Stimulated activated CD8-positive, alpha-beta memory T cell treated with anti-CD3 and anti-CD28 coated beads, Interleukin-2, amount 100 ng/mL, for 48 hours (primary cell): Measurements from ENCODE around the gene TCTN3.
"Not testable (repeated sequence)": the region's sequence is repeated elsewhere in the genome, so short reads cannot be mapped to it uniquely, and the experiment has no call there.

Experiments
- DNase-seq, 2 donors: peaks; one replicate each; pipeline ENCODE4 v3.0.0-alpha.2; 2020; ENCODE audit warnings: low read depth in 2 of 2

Gene TCTN3

DNA sequence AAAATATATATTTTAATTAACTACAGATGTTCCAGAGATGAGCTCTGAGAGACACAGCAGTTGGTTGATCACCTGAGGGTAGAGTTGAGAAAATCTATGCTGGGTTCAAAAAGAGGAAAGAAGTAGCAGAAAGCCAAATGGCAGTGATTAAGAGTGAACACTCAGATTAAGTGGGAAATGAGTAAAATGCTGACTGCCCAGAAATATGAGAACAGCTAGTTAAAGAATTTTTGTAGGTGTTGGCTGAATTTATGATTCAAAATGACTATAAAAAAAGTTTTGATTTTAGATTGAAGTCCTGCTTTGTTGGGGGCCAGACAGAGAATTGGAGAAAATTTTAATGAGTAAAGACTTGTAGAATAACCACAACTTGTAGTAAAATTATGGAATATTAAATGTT, 9.8 kb downstream of the TCTN3 start:
- no peak for DNase-seq

DNA sequence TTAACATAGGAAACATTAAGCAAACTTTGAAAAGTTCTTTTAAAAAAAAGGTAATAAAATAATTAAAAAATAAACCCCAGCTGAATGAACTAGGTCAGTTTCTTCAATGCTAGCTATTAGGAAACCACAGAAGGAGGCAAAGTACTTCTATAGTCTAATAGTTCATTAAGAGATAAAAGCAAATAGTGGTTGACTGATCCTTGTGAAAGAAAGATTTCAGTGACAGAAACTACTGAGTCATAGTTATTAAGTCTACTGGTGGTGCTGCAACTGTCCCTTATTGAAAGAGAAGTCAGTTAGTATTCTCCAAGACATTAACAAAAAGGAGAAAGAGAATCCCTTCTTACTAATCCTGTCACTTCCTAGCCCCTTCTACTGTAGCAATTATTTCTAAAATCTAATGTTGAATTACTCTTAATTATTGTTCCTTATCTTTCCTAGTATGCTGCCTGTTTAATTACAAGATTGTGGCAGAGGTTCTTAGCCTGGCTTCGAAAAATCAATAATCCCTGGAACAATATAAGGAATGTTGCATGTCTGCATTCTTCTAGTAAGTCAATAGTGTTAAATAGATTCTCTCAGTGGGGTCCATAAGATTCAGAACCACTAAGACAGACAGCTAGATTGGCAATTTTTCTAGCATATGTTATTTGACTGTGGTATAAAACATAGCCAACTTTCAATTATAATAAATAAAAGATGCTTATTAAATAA, 18.2 kb downstream of the TCTN3 start:
- no peak for DNase-seq

DNA sequence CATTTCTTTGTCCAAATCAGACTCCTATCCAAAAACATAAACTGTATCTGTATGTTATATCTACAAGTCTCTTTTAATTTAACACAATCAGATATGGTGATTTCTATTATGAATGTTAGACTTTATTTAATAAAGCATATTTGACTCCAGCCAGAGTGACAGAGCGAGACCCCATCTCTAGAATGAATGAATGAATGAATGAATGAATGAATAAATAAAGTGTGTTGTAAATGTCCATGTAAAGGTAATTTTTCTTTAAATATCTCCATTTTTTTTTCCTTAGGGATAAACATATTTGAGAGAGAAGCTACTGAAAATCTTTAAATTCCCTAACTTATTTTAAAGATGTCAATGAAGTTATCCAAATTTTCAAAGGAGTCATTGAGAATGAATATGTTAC, 19.1 kb downstream of the TCTN3 start:
- DNase-seq = no peak

DNA sequence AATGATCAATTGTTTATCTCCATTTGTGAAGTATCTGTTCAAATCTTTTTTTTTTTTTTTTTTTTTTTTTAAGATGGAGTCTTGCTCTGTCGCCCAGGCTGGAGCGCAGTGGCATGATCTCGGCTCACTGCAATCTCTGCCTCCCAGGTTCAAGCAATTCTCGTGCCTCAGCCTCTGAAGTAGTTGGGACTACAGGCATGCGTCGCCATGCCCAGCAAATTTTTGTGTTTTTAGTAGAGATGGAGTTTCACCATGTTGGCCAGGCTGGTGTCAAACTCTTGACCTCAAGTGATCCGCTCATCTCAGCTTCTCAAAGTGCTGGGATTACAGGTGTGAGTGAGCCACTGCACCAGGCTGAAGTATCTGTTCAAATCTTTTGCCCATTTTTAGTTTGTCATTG, 21.1 kb downstream of the TCTN3 start:
- DNase-seq = not testable (repeated sequence)

DNA sequence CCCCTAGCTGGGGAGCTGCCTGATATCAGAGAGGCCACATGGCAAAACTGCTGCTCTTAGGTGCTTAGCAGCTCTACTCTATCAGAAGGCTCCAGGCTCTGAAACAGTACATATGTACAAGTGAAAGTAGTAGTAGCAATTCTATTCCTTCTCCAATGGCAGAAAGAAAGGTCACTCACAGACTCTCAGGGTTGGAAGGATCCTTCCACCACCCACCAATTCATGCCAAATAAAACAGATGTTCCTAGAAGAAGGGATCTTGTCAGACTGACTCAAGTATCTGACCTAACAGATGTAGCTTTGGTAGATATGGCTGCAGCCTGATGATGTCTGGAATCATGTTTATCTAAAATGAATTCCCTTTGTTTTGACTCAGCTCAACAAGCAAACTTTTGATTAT, 29.2 kb downstream of the TCTN3 start:
- no peak for DNase-seq

DNA sequence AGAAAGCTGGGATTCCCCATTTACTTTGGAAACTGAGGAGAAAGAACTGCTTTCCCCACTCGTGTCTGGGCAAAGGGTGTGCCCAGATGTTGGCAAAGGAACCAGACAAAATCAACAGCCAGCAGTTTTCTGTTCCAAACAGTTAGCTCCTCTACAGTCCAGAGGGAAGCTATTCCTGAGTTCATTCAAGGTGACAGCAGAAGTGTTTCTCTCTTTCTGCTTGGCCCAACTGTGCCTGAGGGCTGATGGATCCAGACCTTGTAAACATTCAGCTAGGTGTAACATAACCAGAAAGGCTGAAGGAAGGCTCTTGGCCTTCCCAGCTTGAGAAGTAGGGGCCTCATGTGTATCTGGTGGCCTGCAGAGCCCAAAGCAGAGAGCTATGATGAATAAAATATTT, 30.2 kb downstream of the TCTN3 start:
- no peak for DNase-seq

DNA sequence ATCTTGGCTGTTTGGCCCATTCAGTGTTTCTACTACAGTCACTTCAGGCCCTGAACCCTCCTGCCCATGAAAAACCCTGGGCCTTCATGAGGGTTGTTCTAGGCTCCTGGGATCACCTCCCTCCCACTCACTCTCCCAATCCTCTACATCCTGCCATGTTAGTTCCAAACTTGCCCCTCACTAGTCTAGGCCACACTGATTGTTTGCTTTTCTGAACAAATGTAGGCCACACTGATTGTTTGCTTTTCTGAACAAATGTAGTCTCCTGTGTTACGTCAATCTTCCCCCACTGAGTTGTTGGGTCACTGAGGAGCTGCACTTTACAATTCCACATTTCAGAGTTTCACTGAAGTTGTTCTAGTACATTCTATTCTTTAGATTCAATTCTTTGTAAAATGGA, 31.9 kb downstream of the TCTN3 start:
- no peak for DNase-seq

DNA sequence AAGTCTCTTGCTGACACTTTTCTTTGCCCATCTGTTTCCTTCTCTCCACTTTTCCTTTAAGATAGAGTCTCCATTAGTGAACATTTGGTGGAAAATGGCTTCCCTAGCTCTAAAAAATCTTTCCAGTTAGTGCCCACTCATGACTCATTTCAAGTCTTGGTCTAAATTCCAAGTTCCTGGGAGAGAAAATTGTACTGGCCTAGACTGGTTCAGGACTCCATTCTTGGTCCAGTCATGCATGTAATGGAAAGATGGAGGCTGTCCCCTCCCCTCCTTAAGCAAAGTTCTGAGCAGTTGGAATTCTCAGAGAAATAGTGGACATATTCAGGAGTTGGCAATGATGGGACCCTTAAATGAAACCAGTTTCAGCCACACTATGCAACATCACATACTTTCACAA, 33.4 kb downstream of the TCTN3 start:
- DNase-seq = no peak

DNA sequence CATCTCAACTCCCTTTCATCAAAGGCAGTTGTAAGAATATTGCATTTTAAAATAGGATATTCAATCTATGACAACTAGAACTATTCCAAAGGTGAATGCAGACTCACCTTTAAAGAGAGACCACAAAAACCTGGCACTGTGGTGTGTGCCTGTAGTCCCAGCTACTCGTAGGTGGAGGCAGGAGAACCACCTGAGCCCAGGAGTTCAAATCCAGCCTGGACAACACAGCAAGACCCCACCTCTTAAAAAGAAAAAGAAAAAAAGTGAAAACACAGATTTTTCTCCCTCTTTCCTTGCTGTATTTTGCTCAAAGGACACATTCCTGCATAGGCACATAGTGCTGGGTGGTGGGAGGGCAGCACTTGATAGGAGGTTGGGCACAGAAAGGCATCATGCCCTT, 36.5 kb downstream of the TCTN3 start:
- DNase-seq = no peak

DNA sequence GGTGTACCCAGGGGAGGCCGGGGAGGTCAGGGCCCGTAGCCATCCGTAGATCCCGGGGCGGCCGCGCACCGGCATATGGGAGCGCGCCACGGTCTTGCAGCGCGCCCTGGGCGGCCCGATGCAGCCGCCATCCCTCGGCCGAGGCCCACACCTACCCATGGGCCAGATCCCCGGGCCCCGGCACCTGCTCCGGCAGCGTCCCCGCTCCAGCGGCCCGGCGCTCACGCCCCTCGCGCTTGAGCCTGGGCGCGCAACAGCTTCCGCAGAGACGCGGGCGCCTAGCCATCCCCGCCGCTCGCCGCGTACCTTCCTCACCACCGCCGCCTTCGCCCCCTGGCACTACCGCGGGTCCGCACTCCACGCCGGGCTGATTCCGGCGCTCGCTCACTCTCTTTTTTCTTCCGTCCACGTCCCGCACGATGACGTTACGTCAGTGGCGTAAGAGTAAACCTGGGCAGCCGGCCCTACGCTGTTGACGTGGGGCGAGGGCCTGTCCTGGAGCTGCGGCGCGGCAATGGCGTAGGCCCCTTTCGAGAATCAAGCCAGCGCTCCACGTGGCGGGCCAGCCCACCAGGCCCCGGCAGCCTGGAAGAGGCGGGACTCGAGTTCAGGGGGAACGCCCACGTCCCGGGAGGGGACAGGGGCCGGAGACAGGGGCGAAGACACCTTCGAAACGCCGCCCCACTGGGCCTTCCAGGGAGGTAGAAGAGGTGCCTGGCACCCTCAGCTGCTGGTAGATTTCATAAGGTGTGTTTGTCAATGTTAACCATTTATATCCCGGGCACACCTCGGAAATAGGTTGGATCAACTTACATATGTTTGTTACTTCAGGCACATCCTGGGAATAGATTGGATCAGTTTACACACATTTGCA, 37.2 kb downstream of the TCTN3 start, which contains the start of gene ALDH18A1:
TSS of gene ALDH18A1 (minus strand) at position 421 of the 874 bp plus-strand sequence. CDS start 3,334 bp downstream, outside the sequence.
- peak; percentile 88 to 89 for DNase-seq

DNA sequence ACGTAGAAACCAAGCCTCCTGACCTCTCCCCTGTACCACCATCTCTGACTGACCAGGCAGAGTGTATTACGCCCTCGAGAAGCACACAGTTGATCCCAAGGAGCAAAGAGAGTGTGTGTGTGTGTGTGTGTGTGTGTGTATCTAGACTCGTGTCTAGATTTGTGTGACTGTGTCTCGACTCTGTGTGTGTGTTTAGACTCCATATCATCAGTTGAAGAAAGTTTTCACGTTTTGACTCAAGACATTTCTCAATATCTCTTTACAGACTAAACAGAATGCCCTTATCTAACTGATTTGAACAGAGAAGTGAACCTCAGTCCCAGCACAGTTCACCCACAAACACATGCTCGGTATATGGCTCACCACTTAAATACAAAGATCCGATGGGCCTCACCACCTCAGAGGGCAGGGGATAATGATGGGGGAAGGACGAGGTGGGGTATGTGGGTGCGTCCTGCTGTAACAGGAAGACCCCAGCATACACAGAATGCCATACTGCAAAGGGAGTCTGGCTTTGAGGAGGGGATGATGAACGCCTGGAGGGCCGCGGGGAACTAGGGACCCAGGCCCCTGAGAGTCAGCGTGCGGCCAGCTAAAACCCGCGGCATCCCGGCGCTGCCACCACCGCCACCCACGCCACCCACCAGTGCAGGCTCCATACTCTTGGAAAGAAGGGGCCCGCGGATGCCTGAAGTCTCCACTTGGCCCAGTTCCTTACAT, 38.0 kb downstream of the TCTN3 start:
- DNase-seq = peak; percentile 2 to 13

DNA sequence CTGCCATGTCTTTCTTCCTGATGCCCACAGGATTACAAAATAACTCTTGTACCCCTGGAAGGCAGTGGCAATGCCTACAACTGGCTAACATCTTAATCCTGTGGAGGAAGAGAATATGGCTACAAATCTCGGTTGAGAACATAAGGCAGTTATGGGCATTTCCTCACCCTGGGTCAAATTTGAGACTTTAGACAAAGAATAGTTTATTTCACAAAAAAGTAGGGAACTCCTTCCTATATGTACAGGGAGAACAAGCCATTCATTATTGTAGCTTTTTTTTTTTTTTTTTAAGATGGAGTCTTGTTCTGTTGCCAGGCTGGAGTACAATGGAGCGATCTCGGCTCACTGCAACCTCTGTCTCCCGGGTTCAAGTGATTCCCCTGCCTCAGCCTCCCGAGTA, 39.8 kb downstream of the TCTN3 start:
- DNase-seq = no peak

DNA sequence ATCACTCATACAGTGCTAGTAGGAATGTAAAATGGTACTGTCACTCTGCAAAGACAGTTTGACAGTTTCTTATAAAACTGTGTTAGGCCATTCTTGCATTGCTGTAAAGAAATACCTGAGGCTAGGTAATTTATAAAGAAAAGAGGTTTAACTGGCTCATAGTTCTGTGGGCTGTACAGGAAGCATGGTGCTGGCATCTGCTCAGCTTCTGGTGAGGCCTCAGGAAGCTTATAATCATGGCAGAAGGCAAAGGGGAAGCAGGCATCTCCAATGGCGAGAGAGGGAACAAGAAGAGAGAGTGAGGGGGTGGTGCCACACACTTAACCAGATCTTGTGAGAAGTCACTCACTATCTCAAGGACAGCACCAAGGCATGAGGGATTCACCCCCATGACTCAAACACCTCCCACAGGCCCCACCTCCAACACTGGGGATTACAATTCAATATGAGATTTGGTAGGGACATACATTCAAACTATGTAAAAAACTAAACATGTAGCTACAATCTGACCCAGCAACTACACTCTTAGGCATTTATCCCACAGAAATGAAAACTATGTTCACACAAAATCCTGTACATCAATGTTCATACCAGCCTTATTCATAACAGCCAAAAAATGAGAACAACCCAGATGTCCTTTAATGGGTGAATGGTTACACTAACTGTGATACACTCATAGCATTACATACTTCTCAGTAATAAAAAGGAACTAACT, 42.2 kb downstream of the TCTN3 start:
- no peak for DNase-seq

DNA sequence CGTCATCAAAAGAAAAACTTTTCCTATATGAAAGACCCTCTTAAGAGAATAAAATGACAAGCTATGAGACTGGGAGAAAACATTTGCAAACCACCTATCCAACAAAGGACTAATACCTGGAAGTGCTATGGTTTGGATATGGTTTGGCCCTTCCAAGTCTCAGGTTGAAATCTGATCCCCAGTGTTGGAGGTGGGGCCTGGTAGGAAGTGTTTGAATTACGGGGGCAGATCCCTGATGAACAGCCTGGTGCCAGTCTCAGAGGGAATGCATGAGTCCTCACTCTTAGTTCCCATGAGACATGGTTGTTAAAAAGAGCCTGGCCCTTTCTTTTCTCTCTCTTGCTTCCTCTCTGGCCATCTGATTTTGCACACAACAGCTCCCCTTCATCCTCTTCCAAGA, 43.5 kb downstream of the TCTN3 start:
- DNase-seq = no peak

DNA sequence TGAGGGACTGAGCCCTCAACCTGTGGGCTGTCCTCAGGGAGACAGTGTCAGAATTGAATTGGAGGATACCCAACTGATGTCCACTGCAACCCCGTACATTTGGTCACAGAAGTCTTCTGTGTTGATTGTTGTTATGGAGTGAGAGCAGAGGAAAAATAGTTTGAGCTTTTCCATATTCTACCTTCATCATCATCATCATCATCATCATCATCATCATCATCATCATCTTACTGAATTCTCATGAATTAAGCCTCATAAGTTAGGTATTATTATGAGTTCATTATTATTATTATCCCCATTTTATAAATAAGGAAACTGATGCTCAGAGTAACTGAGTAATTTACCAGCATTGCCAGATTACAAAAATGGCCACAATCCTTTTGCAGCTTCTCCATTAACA, 45.6 kb downstream of the TCTN3 start:
- no peak for DNase-seq

DNA sequence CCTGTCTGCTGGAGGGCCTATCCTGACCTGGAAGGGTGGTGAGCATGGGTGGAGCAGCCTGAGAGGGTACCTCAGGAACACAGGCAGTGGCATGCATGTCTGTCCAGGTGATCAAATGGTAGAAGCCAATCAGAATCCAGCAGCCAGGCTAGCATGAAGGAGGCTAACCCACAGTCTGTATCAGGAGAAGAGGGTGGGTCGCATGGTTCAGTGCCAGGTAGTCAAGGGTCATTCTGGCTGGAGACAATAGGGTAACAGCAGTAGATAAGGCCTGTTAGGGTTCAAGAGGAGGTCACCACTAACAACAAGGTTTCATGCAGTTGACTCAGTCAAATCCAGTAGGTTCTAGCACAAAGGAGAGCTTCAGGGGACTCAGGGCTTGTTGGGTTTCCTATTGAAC, 47.6 kb downstream of the TCTN3 start:
- DNase-seq = no peak

DNA sequence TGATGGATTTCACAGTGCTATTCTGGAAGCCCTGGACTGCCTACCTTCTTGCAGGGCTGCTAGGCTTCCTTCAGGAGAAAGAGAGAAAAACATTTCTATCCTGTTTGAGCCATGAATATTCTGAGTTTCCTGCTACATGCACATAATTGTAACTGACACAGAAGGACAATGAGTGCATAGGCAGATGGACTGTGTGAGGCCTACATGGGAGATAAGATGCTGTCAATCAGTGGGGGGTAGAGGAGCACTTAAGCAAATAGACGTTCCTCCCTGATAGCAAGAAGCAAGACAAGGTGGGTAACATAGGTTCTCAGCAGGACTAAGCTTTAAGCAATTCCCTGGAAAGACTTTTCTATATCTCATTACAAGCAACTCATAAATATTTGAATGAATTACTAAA, 48.8 kb downstream of the TCTN3 start:
- DNase-seq = no peak

DNA sequence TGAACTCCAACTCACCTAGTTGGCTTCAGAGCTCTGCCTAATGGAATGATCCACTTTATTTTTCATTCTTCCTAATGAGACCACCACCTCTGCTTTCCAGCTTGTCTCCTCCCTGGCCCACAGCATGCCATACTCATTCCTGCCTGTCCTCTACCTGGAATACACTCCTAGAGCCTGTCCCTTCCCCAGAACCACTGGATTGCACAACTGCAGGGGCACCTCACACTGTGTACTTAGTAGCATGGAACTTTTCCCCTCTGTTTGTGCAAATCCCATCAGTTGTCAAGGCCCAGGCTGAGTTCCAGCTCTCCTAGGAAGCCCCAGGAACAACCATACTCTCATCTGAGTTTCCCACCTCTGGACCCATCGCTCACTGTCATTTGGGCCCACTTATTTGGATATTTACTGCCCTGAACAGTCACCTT, 52.8 kb downstream of the TCTN3 start:
- no peak for DNase-seq

DNA sequence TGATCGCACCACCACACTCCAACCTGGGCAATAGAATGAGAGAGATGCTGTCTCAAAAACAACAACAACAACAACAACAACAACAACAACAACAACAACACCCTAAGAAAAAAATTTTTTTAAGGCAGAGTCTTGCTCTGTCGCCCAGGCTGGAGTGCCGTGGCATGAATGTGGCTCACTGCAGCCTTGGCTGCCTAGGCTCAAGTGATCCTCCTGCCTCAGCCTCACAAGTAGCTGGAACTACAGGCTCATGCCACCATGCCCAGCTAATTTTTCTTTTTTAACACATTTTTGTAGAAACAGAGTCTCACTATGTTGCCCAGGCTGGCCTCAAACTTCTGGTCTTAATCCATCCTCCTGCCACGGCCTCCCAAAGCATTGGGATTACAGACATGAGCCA, 55.8 kb downstream of the TCTN3 start:
- DNase-seq = no peak

DNA sequence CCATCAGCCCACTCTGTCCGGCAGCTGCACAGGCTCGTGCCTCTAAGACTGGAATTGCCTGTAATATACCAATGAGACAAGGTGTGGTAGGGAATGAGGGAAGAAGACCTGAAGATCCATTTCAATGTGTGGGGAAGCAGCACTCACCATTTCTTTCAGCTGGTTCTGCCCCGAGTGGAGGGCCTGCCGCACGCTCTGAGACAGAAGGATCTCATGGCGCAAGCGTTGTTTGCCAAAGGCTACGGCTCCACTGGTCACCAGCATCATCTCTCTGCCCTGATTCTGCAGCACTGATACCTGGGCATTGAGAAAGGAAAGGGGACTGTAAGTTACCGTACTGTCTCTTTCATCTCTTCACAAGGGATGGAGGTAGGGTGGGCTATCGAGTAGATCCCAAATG, 56.6 kb downstream of the TCTN3 start:
- no peak for DNase-seq

DNA sequence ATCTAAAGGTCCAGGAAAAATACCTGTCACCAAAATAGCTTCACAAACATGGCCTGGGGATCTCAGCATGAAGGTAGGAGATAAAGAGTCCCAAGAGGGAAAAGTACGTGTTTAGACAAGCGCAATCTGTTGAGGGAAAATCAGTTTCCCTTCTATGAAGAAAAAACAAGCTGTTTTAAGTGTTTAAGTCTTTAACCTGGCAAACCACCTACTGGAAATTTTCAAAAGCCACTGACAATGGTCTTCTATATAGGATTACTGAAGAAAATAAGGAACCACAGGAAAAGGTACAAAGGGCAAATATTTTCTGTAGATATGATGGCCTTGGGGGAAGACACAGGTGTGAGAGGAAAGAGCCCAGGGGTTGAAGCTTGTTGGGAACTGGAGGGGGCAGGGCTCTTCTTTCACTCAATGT, 58.4 kb downstream of the TCTN3 start:
- DNase-seq = no peak

DNA sequence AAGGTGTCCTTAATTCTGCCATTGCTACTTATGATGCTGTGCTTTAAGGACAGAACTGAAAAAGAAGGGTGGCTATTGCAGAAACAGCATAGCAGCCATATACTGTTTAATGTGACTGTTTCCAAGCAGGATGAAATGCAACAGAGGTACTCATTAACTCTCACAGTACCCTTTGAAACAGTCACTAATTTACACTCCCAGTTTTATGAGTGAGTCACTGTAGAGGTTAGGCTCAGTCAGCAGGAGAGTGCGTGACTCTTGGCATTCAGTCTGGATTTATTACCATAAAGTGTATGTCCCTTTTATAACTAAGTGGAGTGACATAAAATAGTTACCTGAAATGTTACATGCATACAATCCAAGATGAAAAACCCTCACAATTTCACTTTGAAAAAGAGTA, 64.9 kb downstream of the TCTN3 start:
- DNase-seq = no peak
